HCT116 (cell line): ENCODE results near the gene HMX1.

Experiments used
- CTCF ChIP-seq, 3 experiments: fragments of 200-600 bp in 1 of 3; sonication (generic) in 1 of 3; IDR thresholded peaks in 2 of 3; conservative IDR thresholded peaks in 1 of 3; 2 replicates each; pipeline ENCODE4 v1.5.1; 2012 to 2017; ENCODE audit warnings: low read depth in 2 of 3, low read length in 2 of 3, antibody characterized with exemption in 1 of 3, borderline replicate concordance in 1 of 3, control low read depth in 1 of 3, mild to moderate bottlenecking in 1 of 3, mixed read lengths in 1 of 3, mixed run types in 1 of 3, moderate library complexity in 1 of 3; ENCODE audit not compliant: insufficient read depth in 1 of 3
- POLR2A ChIP-seq: IDR thresholded peaks from 2 replicates; pipeline ENCODE4 v1.7.0; 2011; ENCODE audit warnings: borderline replicate concordance; ENCODE audit not compliant: insufficient read depth, insufficient read length; ENCODE audit errors: extremely low read depth
- SIN3A ChIP-seq: IDR thresholded peaks from 2 replicates; pipeline ENCODE4 v1.6.1; 2012; ENCODE audit warnings: low read depth

DNA sequence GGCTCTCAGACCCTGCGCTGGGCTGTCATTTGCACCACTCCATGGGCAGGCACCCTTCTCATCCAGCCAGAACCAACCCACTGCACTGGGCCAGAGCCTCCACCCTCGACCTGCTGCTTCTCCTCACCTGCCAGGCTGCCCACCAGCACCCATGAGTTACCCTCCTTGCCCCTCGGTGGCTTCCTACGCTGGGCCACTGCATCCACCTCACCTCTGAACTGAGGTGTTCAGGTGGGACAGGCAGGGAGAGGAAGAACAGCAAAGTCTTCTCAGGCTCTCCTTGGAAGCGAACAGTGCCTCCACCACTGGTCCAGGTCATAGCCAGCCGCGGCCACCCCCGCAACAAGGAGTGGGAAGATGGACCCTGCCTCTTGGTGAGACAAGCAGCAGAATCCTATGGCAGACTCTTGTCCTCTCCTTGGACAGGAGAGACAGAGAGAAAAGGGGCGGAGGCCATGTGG, 32.4 kb upstream of the HMX1 start:
- no peak for TF ChIP-seq POLR2A
- no peak for TF ChIP-seq SIN3A
- TF ChIP-seq CTCF (IDR thresholded peaks at IDR 0.05 in 2 of 3, conservative IDR thresholded peaks at IDR 0.05 in 1 of 3; ENCODE audit: borderline replicate concordance in 1 of 3, insufficient read depth in 1 of 3, low read depth in 2 of 3, low read length in 2 of 3) = no peak
